Activated effector memory CD4-positive, alpha-beta T cell treated with Interleukin-2 at 50 U/mL for 16 hours (primary cell): ENCODE data around the gene TNXB.
"Not testable (repeated sequence)": the region's sequence is repeated elsewhere in the genome, so short reads cannot be mapped to it uniquely, and the experiment has no call there.

ENCODE experiments used
- DNase-seq: peaks from one replicate; pipeline ENCODE4 v3.0.0-alpha.2; 2020

Gene TNXB

DNA sequence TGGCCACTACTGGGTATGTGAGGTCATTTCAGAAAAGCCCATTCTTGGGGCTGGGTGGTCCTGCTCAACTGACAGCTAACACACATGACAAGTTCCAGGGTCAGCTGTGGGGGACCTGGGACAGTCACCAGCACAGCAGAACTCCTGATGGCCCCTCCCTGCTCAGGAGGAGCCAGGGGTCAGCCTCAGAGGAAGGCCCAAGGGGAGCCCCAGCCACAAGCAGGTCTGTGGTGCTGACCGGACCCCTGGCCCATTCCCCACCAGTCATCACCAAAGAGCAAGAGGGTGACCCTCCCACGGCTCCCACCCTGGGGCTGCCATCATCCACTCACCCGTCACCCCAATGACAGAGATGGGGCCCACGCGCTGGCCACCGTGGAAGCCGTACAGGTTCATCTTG is 52.9 kb downstream of the TNXB start:
- DNase-seq, result no peak

DNA sequence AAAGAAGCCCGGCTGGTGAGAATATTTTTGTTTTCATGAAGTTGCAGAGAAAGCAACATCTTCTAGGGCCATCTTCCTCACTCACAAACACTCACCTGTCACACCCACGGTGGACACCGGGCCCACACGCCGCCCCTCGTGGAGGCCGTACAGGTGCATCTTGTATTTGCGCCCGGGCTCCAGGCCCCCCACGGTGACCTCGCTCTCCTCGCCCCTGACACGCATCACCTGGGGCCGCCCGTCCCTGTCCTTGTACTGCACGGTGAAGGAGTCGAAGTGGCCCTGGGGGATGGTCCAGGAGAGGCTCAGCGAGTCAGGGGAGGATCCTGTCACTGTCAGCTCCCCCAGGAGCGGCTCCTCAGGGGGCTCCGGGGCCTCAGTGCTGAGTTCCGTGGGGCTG is 53.4 kb downstream of the TNXB start:
- DNase-seq, result not testable (repeated sequence)

DNA sequence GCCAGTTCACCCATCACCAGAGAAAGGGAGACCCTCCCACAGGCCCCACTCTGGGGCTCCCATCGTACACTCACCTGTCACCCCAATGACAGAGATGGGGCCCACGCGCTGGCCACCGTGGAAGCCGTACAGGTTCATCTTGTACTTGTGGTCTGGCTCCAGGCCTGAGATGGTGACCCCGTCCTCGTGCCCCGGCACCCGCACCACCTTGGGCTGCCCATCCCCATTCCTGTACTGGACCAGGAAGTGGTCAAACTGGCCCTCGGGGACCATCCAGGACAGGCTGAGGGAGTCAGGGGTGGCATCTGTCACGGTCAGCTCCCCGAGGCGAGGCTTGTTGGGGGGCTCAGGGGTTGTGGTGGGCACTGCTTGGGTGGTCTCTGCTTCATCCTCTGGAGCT is 55.8 kb downstream of the TNXB start:
- DNase-seq, result not testable (repeated sequence)

DNA sequence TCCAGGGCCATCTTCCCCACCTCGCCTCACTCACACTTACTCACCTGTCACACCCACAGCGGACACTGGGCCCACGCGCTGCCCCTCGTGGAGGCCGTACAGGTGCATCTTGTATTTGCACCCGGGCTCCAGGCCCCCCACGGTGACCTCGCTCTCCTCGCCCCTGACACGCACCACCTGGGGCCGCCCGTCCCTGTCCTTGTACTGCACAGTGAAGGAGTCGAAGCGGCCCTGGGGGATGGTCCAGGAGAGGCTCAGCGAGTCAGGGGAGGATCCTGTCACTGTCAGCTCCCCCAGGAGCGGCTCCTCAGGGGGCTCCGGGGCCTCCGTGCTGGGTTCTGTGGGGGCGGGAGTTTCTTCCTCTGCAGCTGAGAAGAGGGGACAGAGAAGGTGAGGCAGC is 56.5 kb downstream of the TNXB start:
- not testable (repeated sequence) for DNase-seq

GRCh38 chr6:32050562-32050961 is 58.6 kb downstream of the TNXB start:
- no peak for DNase-seq

GRCh38 chr6:32049736-32050135 is 59.4 kb downstream of the TNXB start:
- DNase-seq, result not testable (repeated sequence)

DNA sequence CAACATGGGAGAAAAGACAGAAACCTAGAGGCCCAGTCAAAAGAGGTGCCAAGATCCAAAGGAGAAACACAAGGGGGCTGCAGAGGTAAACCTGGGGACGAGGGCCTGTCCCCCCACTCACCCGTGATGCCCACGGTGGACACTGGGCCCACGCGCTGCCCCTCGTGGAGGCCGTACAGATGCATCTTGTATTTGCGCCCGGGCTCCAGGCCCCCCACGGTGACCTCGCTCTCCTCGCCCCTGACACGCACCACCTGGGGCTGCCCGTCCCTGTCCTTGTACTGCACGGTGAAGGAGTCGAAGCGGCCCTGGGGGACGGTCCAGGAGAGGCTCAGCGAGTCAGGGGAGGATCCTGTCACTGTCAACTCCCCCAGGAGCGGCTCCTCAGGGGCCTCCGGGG is 60.0 kb downstream of the TNXB start:
- not testable (repeated sequence) for DNase-seq

DNA sequence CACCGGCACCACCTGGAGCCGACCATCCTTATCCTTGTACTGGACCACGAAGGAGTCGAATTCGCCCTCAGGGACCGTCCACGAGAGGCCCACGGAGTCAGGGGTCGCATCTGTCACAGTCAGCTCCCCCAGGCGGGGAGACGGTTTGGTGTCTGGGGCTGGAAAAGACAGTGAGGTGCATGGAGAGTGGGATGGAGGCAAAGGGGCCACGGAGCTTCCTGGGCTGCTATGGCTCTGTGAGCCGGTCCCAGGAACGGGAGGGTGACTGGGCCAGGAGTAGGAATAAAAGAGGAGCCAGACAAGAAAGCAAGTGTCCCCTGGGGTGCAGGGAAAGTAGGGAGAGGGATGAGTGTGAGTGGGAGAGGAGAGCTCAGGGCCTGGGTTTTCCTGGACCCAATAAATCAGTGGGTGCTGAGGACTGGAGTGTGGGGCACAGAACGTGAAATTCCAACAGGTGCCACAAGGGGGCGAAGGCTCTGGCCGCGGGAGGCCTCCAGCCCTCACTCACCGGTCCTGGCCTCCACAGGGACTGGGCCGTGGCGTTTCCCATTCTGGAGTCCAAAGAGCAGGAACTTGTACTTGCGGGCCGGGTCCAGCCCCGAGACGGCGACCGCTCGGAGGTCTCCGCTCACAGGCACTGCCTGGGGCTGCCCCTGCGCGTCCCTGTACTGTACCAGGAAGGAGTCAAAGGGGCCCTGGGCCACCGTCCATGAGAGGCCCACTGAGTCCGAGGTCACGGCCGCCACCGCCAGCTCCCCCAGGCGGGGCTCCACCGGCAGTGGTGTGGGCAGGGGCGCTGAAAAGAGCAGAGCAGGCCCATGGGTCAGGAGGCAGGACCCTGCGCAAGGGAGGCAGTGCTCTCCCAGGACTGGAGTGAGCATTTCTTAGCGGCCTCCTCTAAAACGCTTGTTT is 61.0 kb downstream of the TNXB start:
- DNase-seq, result peak; percentile 45

- no peak for DNase-seq
These were observed 61.6 kb downstream of the TNXB start for GRCh38 chr6:32047539-32047854.

- DNase-seq, result no peak
These were observed 62.1 kb downstream of the TNXB start for GRCh38 chr6:32047084-32047478.

DNA sequence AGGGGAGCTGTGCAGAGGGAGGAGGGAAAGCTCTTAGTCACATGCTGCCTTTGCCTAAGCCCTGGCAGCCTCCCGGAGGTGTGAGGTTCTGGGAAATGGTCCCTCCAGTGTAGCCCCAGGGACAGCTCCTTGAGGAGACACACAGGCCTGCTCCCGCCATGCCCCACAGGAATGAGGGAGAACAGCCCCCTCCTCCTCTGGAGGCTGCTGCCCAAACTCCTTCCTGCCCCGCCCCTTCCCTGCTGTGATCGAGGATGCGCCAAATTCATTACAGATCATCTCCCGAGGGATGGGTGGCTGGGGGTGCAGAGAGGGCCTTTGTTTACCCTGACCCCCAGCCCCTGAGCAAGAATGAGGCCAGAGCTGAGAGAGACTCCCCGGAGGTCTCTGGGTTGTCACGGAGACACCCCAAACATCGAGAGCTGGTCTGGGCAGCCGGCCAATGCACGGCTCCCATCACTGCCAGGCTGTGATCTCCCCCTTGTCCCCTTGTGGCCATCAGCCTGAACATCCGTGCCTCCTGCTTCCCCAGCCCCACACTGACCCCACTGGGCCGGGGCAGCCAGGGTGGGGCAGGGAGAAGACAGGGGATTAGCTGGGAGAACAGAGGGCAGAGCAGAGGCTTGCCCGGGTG is 62.6 kb downstream of the TNXB start:
- DNase-seq, result no peak

GRCh38 chr6:32045811-32046449 is 63.2 kb downstream of the TNXB start:
- DNase-seq, result no peak

DNA sequence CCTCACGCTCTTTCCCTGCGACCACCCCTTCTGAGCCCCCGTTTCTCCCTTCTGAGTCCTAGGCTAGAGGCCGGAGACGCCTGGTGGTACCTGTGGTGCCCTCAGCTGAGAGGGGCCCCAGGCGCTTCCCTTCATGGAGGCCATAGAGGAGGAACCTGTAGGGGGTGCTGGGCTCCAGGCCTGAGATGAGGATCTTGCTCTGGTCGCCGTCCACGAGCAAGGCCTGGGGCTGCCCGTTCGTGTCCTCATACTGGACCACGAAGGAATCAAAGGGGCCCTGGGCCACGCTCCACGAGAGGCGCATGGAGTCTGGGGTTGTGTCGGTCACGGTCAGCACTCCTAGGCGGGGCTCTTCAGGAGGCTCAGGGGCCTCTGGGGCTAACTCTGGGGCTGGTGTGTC is 64.2 kb downstream of the TNXB start:
- DNase-seq, result not testable (repeated sequence)

DNA sequence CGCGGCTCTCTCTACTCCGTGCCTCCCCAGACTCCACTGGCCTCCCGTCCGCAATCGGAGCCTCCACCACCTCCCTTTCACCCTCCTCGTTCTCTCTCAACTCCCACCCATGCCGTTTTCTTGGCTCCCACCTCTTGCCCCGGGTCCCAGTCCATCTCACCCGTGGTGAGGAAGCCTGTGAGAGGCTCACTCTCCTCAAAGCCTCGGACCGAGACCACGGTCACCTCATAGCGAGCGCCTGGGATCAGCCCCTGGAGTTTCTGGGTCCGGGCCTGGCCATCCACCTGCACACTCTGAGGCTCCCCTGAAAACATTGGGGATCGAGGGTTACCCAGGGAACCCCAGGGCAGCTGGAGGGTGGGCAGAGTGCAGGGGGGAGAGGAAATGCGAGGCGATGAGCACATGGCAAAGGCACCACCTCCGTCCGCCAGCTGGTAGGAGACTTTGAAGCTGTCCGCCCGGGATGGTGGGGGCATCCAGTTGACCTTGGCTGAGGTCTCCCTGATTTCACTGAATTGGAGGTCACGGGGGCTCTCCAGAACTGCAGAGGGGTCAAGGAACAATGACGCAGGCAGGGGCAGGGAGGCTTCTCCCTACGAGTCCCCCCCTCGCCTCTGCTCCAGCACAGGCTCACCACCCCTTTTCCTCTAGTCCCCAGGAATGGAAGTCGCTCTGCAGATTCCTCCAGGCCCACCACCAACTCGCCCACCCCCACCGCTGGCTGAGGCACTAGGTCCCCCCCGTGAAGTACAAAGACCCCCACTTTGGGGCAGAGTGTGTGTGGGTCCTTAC is 65.4 kb downstream of the TNXB start:
- DNase-seq, result not testable (repeated sequence)

DNA sequence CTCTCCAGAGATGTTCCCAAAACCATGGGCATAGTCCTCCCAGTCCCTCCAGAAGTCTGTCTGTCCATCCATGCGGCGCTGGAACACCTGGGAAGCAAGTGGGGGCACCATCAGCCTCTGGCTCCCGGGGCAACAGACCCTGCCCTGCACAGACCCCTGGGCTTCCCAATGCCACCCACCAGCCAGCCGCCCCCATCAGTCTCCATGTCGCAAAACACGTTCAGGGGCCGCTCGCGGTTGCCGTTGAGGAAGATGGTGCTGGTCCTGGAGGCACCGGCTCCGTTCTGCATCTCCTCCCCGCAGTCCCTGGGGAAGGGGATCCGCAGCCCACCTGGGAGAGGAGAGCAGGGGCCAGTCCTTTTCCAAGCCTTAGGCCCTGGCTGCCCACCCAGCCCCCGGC is 66.9 kb downstream of the TNXB start:
- not testable (repeated sequence) for DNase-seq

DNA sequence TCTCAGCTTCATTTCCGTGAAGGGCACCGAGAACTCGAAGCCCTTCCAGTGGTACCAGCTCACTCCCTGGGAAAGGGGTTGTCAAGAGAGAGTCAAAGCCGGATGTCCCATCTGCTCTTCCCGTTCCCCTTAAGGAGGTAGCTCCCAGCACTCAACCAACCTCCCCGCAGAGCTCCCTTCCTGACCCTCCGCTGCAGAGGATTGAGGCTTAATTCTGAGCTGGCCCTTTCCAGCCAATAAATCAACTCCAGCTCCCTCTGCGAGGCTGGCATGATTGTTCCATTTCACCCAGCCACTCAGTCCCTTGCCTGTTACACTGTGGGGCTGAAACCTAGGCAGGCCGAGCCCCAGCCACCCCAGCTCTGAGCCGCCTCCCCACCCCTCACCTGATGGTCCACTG is 67.8 kb downstream of the TNXB start:
- DNase-seq, result not testable (repeated sequence)

DNA sequence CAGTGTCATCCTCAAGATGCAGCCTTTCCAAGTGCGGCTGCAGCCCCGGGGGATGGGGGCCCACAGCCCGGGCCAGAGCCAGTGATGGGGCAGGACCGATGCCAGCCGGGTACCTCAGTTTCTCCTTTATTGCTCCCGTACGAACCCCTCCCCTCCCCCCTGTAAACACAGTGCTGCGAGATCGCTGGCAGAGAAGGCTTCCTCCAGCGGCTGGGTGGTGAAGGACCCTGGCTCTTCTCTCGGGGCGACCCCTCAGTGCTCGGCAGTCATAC is 68.2 kb downstream of the TNXB start:
- not testable (repeated sequence) for DNase-seq

DNA sequence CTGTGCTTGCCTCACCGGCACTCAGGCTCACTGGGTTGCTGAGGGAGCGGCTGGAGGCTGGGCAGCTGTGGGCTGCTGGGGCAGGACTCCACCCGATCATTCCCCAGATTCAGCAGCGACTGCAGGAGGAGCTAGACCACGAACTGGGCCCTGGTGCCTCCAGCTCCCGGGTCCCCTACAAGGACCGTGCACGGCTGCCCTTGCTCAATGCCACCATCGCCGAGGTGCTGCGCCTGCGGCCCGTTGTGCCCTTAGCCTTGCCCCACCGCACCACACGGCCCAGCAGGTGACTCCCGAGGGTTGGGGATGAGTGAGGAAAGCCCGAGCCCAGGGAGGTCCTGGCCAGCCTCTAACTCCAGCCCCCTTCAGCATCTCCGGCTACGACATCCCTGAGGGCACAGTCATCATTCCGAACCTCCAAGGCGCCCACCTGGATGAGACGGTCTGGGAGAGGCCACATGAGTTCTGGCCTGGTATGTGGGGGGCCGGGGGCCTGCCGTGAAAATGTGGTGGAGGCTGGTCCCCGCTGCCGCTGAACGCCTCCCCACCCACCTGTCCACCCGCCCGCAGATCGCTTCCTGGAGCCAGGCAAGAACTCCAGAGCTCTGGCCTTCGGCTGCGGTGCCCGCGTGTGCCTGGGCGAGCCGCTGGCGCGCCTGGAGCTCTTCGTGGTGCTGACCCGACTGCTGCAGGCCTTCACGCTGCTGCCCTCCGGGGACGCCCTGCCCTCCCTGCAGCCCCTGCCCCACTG is 68.7 kb downstream of the TNXB start:
- not testable (repeated sequence) for DNase-seq

DNA sequence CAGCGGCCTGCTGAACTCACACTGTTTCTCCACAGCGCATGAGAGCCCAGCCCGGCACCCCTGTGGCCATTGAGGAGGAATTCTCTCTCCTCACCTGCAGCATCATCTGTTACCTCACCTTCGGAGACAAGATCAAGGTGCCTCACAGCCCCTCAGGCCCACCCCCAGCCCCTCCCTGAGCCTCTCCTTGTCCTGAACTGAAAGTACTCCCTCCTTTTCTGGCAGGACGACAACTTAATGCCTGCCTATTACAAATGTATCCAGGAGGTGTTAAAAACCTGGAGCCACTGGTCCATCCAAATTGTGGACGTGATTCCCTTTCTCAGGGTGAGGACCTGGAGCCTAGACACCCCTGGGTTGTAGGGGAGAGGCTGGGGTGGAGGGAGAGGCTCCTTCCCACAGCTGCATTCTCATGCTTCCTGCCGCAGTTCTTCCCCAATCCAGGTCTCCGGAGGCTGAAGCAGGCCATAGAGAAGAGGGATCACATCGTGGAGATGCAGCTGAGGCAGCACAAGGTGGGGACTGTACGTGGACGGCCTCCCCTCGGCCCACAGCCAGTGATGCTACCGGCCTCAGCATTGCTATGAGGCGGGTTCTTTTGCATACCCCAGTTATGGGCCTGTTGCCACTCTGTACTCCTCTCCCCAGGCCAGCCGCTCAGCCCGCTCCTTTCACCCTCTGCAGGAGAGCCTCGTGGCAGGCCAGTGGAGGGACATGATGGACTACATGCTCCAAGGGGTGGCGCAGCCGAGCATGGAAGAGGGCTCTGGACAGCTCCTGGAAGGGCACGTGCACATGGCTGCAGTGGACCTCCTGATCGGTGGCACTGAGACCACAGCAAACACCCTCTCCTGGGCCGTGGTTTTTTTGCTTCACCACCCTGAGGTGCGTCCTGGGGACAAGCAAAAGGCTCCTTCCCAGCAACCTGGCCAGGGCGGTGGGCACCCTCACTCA is 69.5 kb downstream of the TNXB start:
- DNase-seq, result not testable (repeated sequence)

- DNase-seq, result not testable (repeated sequence)
These were observed 70.3 kb downstream of the TNXB start for GRCh38 chr6:32038878-32039277.
